H9 (cell line): ENCODE data around the gene SEMA6A. TPM values are rescaled to one million over a fixed set of nuclear protein-coding genes. Genes with fewer than 3 reads are reported as not detected.

Experiments used
- DNase-seq: peaks from one replicate; pipeline ENCODE4 v3.0.0-alpha.2; 2017
- H2AFZ ChIP-seq: one replicate; pipeline ENCODE4 v1.6.1; 2013; ENCODE audit warnings: mild to moderate bottlenecking, low read length, control low read depth, moderate library complexity
- H2AK5ac ChIP-seq: 2 replicates; pipeline ENCODE4 v1.6.1; 2013; ENCODE audit warnings: low read length, control low read depth, mixed read lengths; ENCODE audit not compliant: insufficient read length
- H2BK120ac ChIP-seq: one replicate; pipeline ENCODE4 v1.6.1; 2013; ENCODE audit warnings: low read depth, mild to moderate bottlenecking, low read length, control low read depth, inconsistent platforms; ENCODE audit not compliant: poor library complexity, severe bottlenecking
- H2BK12ac ChIP-seq: 2 replicates; pipeline ENCODE4 v1.6.1; 2013; ENCODE audit warnings: low read length, control low read depth, mixed read lengths, low read depth; ENCODE audit not compliant: insufficient read length
- H2BK15ac ChIP-seq: 2 replicates; pipeline ENCODE4 v1.6.1; 2013; ENCODE audit warnings: low read depth, low read length, control low read depth
- H2BK20ac ChIP-seq: one replicate; pipeline ENCODE4 v1.6.1; 2013; ENCODE audit warnings: low read depth, mild to moderate bottlenecking, low read length, control low read depth, inconsistent platforms; ENCODE audit not compliant: poor library complexity, severe bottlenecking
- H2BK5ac ChIP-seq: 2 replicates; pipeline ENCODE4 v1.6.1; 2013; ENCODE audit warnings: low read length, control low read depth, mixed read lengths; ENCODE audit not compliant: insufficient read length
- H3K14ac ChIP-seq: 2 replicates; pipeline ENCODE4 v1.6.1; 2013; ENCODE audit warnings: low read length, control low read depth; ENCODE audit not compliant: insufficient read depth
- H3K18ac ChIP-seq: 2 replicates; pipeline ENCODE4 v1.6.1; 2013; ENCODE audit warnings: low read depth, mild to moderate bottlenecking, mixed read lengths, low read length, control low read depth; ENCODE audit not compliant: insufficient read length
- H3K23ac ChIP-seq: 2 replicates; pipeline ENCODE4 v1.6.1; 2013; ENCODE audit warnings: low read length, control low read depth, mixed read lengths, low read depth; ENCODE audit not compliant: insufficient read length
- H3K23me2 ChIP-seq: 2 replicates; pipeline ENCODE4 v1.6.1; 2013; ENCODE audit warnings: low read depth, mild to moderate bottlenecking, mixed read lengths, low read length, control low read depth; ENCODE audit not compliant: insufficient read length, poor library complexity, severe bottlenecking
- H3K27ac ChIP-seq: 2 replicates; pipeline ENCODE4 v1.5.1; 2013; ENCODE audit warnings: low read length, control low read depth, mixed read lengths, low read depth; ENCODE audit not compliant: insufficient read length
- H3K27me3 ChIP-seq: 2 replicates; pipeline ENCODE4 v1.6.1; 2013; ENCODE audit warnings: low read length, control low read depth, inconsistent platforms; ENCODE audit not compliant: insufficient read depth
- H3K4ac ChIP-seq: 2 replicates; pipeline ENCODE4 v1.6.1; 2013; ENCODE audit warnings: low read depth, mild to moderate bottlenecking, control low read depth, inconsistent platforms, low read length, moderate library complexity
- H3K4me1 ChIP-seq: 2 replicates; pipeline ENCODE4 v1.6.1; 2013; ENCODE audit warnings: low read length, control low read depth, inconsistent platforms; ENCODE audit not compliant: insufficient read depth
- H3K4me2 ChIP-seq: 2 replicates; pipeline ENCODE4 v1.6.1; 2013; ENCODE audit warnings: low read length, control low read depth, mixed read lengths; ENCODE audit not compliant: insufficient read length, insufficient read depth
- H3K56ac ChIP-seq: 2 replicates; pipeline ENCODE4 v1.6.1; 2013; ENCODE audit warnings: low read depth, mild to moderate bottlenecking, mixed read lengths, low read length, control low read depth; ENCODE audit not compliant: insufficient read length
- H3K79me1 ChIP-seq: 2 replicates; pipeline ENCODE4 v1.6.1; 2013; ENCODE audit warnings: low read depth, mild to moderate bottlenecking, moderate library complexity, low read length, control low read depth, inconsistent platforms; ENCODE audit not compliant: insufficient read depth, poor library complexity, severe bottlenecking
- H3K79me2 ChIP-seq: 2 replicates; pipeline ENCODE4 v1.6.1; 2013; ENCODE audit warnings: low read length, control low read depth, inconsistent platforms; ENCODE audit not compliant: insufficient read depth
- H3K9ac ChIP-seq: 2 replicates; pipeline ENCODE4 v1.6.1; 2013; ENCODE audit warnings: low read length, control low read depth, mixed read lengths; ENCODE audit not compliant: insufficient read length; ENCODE audit errors: extremely low read depth
- H3K9me3 ChIP-seq: one replicate; pipeline ENCODE4 v1.6.1; 2013; ENCODE audit warnings: low read depth, low read length, inconsistent platforms; ENCODE audit not compliant: control insufficient read depth
- H3T11ph ChIP-seq: one replicate; pipeline ENCODE4 v1.6.1; 2013; ENCODE audit warnings: mild to moderate bottlenecking, low read length, control low read depth, inconsistent platforms
- H4K20me1 ChIP-seq: one replicate; pipeline ENCODE4 v1.6.1; 2013; ENCODE audit not compliant: control insufficient read depth, insufficient read length, insufficient read depth
- H4K5ac ChIP-seq: 2 replicates; pipeline ENCODE4 v1.6.1; 2013; ENCODE audit warnings: low read depth, mild to moderate bottlenecking, mixed read lengths, low read length, control low read depth; ENCODE audit not compliant: insufficient read length
- H4K8ac ChIP-seq: replicated peaks from 2 replicates; pipeline ENCODE4 v1.6.1; 2013; ENCODE audit warnings: low read length, control low read depth, mixed read lengths, low read depth; ENCODE audit not compliant: insufficient read length
- H4K91ac ChIP-seq: 2 replicates; pipeline ENCODE4 v1.6.1; 2013; ENCODE audit warnings: low read depth, mild to moderate bottlenecking, moderate library complexity, mixed read lengths, low read length, control low read depth; ENCODE audit not compliant: insufficient read length
- H3K27ac Mint-ChIP-seq, 3 experiments: 2 replicates in 2 of 3; 3 replicates in 1 of 3; pipeline ENCODE4 v1.8.0; 2020 to 2021; ENCODE audit warnings: mixed read lengths in 3 of 3, mild to moderate bottlenecking in 1 of 3, moderate library complexity in 1 of 3
- H3K27me3 Mint-ChIP-seq: 2 replicates; pipeline ENCODE4 v1.8.0; 2021; ENCODE audit warnings: low read depth, mild to moderate bottlenecking, moderate library complexity, mixed read lengths
- H3K36me3 Mint-ChIP-seq, 3 experiments: 2 replicates in 2 of 3; 3 replicates in 1 of 3; pipeline ENCODE4 v1.8.0; 2020 to 2021; ENCODE audit warnings: low read depth in 3 of 3, mixed read lengths in 3 of 3; ENCODE audit not compliant: insufficient read depth in 1 of 3
- H3K4me1 Mint-ChIP-seq, 2 experiments: 2 replicates each; pipeline ENCODE4 v1.8.0; 2020; ENCODE audit warnings: mixed read lengths in 2 of 2
- H3K4me3 Mint-ChIP-seq, 2 experiments: 2 replicates in 1 of 2; 3 replicates in 1 of 2; pipeline ENCODE4 v1.8.0; 2020 to 2021; ENCODE audit warnings: mild to moderate bottlenecking in 2 of 2, mixed read lengths in 2 of 2, moderate library complexity in 1 of 2
- H3K9me3 Mint-ChIP-seq, 2 experiments: 2 replicates in 1 of 2; 3 replicates in 1 of 2; pipeline ENCODE4 v1.8.0; 2020; ENCODE audit warnings: mild to moderate bottlenecking in 2 of 2, mixed read lengths in 2 of 2, moderate library complexity in 1 of 2
- WGBS: extraction: QIAGEN DNeasy Blood & Tissue Kit; methylation state at CpG from one replicate; pipeline ENCODE4 v1.1.7; 2013; ENCODE audit warnings: missing lambda C conversion rate, low lambda C conversion rate, mixed read lengths; ENCODE audit not compliant: insufficient read length; ENCODE audit errors: extremely low coverage; 5-methylcytosine and 5-hydroxymethylcytosine counted together
- total RNA-seq: library from RNA; stranded (reverse); gene quantifications from 2 replicates; pipeline ENCODE4 v1.2.1, GENCODE V29; 2021
- TF ChIP-seq, protein P1 (sequence below): fragments of 200-600 bp; sonication (generic); conservative IDR thresholded peaks from 3 replicates; pipeline ENCODE4 v1.8.0; 2021; ENCODE audit warnings: antibody characterized with exemption, mild to moderate bottlenecking

SEMA6A gene
- total RNA-seq, 1 experiment from 2014 or later, result 354 TPM

DNA sequence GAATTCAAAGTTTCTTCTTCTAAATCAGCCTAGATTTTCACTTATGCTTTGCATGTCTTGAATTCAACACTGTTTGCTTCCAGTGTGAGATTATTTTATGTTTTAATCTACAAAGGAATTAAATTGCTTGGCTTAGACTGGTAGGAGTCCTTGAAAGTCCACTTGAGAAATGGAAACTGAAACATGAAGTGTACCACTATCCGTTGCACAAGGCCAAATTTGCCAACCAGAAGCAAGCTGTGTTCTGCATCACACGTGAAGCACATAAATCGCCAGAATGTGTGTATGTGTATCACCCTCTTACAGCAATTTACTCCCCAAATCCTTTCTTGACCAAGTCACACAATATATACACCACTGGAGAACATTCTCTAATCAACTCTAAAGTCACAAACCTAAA lies 10.3 kb downstream of the SEMA6A start:
- peaks cover 17 to 33% (median 18%) of the 10 kb centered on the region in 3 experiments for H3K36me3 Mint-ChIP-seq
- no peak overlapping the region for H3K56ac ChIP-seq
- no peak overlapping the region for H2BK12ac ChIP-seq
- H3K27me3 Mint-ChIP-seq, result no peaks in the 10 kb centered on the region
- H3K79me1 ChIP-seq, result peaks cover 2% of the 10 kb centered on the region
- H3K4me3 Mint-ChIP-seq, result peak overlapping the region in 1 of 2 experiments; percentile 63; a peak in 2 of 5 replicates
- peaks cover 95% of the 10 kb centered on the region for H3K79me2 ChIP-seq
- H3K9me3 ChIP-seq, result no peaks in the 10 kb centered on the region
- H3T11ph ChIP-seq, result no peak overlapping the region
- no peak overlapping the region for H3K14ac ChIP-seq
- no peaks in the 10 kb centered on the region for H3K27me3 ChIP-seq
- TF ChIP-seq, protein P1, sequence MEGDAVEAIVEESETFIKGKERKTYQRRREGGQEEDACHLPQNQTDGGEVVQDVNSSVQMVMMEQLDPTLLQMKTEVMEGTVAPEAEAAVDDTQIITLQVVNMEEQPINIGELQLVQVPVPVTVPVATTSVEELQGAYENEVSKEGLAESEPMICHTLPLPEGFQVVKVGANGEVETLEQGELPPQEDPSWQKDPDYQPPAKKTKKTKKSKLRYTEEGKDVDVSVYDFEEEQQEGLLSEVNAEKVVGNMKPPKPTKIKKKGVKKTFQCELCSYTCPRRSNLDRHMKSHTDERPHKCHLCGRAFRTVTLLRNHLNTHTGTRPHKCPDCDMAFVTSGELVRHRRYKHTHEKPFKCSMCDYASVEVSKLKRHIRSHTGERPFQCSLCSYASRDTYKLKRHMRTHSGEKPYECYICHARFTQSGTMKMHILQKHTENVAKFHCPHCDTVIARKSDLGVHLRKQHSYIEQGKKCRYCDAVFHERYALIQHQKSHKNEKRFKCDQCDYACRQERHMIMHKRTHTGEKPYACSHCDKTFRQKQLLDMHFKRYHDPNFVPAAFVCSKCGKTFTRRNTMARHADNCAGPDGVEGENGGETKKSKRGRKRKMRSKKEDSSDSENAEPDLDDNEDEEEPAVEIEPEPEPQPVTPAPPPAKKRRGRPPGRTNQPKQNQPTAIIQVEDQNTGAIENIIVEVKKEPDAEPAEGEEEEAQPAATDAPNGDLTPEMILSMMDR, result no peak
- H3K23me2 ChIP-seq, result peaks cover under 1% of the 10 kb centered on the region
- peaks cover 48% of the 10 kb centered on the region for H3K4me1 ChIP-seq
- H3K4ac ChIP-seq, result no peak overlapping the region
- peak overlapping the region in 1 of 3 experiments; percentile 45; a peak in 1 of 7 replicates for H3K27ac Mint-ChIP-seq
- no CpG with 5 or more reads among the region's 3 CpGs for WGBS
- H2BK5ac ChIP-seq, result no peak overlapping the region
- peaks cover 92 to 94% of the 10 kb centered on the region in 2 experiments for H3K4me1 Mint-ChIP-seq
- DNase-seq, result no peak
- H4K91ac ChIP-seq, result no peak overlapping the region
- no peak overlapping the region for H3K18ac ChIP-seq
- H2AFZ ChIP-seq, result no peak overlapping the region
- no peak overlapping the region for H4K8ac ChIP-seq
- no peaks in the 10 kb centered on the region for H3K9me3 Mint-ChIP-seq
- no peaks in the 10 kb centered on the region for H4K20me1 ChIP-seq
- no peak overlapping the region for H3K9ac ChIP-seq
- no peak overlapping the region for H2BK20ac ChIP-seq
- H4K5ac ChIP-seq, result no peak overlapping the region
- H3K4me2 ChIP-seq, result peak overlapping the region; percentile 45
- H3K27ac ChIP-seq, result no peak overlapping the region
- no peak overlapping the region for H3K23ac ChIP-seq
- H2BK15ac ChIP-seq, result no peak overlapping the region
- no peak overlapping the region for H2BK120ac ChIP-seq
- H2AK5ac ChIP-seq, result no peak overlapping the region
